Measurements from ENCODE around the gene LRP6. TPM values are rescaled to one million over a fixed set of nuclear protein-coding genes. Genes with fewer than 3 reads are reported as not detected.

The LRP6 gene
- total and polyA plus RNA-seq, 2 experiments from 2014 or later = 29.1 to 73.8 TPM

DNA sequence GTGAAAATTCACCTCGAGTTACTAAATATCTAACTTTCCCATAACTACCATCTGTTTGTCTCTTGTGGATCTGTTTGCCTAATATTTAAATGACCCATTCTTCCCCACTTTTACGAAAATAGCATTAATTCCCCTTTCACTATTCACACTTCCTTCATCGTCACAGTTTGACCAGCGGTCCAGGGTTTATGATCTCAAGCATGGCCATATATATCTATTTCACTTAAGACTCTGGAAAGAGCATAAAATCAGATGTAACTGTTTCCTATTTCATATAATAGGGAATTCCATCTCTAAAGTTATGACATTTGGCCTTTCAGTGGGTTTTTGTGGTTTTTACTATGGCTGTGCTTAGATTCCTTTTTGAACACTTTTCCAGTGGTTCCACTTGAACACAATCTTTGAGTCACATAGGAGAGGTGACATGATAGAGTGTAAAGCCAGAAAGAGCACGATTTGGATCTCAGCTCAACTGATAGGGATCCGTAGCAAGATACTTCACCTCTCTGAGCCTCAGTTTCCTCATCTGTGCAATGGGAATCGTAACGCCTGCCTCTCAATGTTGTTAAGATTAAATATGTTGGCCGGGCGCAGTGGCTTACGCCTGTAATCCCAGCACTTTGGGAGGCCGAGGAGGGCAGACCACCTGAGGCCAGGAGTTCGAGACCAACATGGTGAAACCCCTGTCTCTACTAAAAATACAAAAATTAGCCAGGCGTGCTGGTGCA lies 196.9 kb downstream of the LRP6 start:
- Histone ChIP-seq H3K79me2 (replicated peaks; ENCODE audit: insufficient read depth) (no peaks in the 10 kb centered on the region), H3K27ac (ENCODE audit: low read depth) (no peak overlapping the region), H4K20me1 (replicated peaks; ENCODE audit: insufficient read depth) (no peaks in the 10 kb centered on the region), H3K4me2 (no peak overlapping the region), H3F3A (replicated peaks; ENCODE audit: low read depth) (no peaks in the 10 kb centered on the region), H3K36me3 (ENCODE audit: insufficient read depth) (no peaks in the 10 kb centered on the region), H3K4me1 (ENCODE audit: insufficient read depth) (peaks cover 6% of the 10 kb centered on the region), H3K9me2 (ENCODE audit: insufficient read depth) (no peaks in the 10 kb centered on the region), H2AFZ (no peak overlapping the region), H3K27me3 (ENCODE audit: insufficient read depth) (no peaks in the 10 kb centered on the region), H3K4me3 (no peak overlapping the region)
- H3K36me3 Mint-ChIP-seq (ENCODE audit: low read depth) = no peaks in the 10 kb centered on the region
- no peak overlapping the region for H3K4me3 Mint-ChIP-seq
- TF ChIP-seq, protein P1, sequence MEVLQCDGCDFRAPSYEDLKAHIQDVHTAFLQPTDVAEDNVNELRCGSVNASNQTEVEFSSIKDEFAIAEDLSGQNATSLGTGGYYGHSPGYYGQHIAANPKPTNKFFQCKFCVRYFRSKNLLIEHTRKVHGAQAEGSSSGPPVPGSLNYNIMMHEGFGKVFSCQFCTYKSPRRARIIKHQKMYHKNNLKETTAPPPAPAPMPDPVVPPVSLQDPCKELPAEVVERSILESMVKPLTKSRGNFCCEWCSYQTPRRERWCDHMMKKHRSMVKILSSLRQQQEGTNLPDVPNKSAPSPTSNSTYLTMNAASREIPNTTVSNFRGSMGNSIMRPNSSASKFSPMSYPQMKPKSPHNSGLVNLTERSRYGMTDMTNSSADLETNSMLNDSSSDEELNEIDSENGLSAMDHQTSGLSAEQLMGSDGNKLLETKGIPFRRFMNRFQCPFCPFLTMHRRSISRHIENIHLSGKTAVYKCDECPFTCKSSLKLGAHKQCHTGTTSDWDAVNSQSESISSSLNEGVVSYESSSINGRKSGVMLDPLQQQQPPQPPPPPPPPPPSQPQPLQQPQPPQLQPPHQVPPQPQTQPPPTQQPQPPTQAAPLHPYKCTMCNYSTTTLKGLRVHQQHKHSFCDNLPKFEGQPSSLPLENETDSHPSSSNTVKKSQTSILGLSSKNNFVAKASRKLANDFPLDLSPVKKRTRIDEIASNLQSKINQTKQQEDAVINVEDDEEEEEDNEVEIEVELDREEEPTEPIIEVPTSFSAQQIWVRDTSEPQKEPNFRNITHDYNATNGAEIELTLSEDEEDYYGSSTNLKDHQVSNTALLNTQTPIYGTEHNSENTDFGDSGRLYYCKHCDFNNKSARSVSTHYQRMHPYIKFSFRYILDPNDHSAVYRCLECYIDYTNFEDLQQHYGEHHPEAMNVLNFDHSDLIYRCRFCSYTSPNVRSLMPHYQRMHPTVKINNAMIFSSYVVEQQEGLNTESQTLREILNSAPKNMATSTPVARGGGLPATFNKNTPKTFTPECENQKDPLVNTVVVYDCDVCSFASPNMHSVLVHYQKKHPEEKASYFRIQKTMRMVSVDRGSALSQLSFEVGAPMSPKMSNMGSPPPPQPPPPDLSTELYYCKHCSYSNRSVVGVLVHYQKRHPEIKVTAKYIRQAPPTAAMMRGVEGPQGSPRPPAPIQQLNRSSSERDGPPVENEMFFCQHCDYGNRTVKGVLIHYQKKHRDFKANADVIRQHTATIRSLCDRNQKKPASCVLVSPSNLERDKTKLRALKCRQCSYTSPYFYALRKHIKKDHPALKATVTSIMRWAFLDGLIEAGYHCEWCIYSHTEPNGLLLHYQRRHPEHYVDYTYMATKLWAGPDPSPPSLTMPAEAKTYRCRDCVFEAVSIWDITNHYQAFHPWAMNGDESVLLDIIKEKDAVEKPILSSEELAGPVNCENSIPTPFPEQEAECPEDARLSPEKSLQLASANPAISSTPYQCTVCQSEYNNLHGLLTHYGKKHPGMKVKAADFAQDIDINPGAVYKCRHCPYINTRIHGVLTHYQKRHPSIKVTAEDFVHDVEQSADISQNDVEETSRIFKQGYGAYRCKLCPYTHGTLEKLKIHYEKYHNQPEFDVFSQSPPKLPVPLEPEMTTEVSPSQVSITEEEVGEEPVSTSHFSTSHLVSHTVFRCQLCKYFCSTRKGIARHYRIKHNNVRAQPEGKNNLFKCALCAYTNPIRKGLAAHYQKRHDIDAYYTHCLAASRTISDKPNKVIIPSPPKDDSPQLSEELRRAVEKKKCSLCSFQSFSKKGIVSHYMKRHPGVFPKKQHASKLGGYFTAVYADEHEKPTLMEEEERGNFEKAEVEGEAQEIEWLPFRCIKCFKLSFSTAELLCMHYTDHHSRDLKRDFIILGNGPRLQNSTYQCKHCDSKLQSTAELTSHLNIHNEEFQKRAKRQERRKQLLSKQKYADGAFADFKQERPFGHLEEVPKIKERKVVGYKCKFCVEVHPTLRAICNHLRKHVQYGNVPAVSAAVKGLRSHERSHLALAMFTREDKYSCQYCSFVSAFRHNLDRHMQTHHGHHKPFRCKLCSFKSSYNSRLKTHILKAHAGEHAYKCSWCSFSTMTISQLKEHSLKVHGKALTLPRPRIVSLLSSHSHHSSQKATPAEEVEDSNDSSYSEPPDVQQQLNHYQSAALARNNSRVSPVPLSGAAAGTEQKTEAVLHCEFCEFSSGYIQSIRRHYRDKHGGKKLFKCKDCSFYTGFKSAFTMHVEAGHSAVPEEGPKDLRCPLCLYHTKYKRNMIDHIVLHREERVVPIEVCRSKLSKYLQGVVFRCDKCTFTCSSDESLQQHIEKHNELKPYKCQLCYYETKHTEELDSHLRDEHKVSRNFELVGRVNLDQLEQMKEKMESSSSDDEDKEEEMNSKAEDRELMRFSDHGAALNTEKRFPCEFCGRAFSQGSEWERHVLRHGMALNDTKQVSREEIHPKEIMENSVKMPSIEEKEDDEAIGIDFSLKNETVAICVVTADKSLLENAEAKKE (CRISPR knock-in tag; IDR thresholded peaks at IDR 0.05) = no peak
- TF ChIP-seq, protein P2, sequence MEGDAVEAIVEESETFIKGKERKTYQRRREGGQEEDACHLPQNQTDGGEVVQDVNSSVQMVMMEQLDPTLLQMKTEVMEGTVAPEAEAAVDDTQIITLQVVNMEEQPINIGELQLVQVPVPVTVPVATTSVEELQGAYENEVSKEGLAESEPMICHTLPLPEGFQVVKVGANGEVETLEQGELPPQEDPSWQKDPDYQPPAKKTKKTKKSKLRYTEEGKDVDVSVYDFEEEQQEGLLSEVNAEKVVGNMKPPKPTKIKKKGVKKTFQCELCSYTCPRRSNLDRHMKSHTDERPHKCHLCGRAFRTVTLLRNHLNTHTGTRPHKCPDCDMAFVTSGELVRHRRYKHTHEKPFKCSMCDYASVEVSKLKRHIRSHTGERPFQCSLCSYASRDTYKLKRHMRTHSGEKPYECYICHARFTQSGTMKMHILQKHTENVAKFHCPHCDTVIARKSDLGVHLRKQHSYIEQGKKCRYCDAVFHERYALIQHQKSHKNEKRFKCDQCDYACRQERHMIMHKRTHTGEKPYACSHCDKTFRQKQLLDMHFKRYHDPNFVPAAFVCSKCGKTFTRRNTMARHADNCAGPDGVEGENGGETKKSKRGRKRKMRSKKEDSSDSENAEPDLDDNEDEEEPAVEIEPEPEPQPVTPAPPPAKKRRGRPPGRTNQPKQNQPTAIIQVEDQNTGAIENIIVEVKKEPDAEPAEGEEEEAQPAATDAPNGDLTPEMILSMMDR (conservative IDR thresholded peaks at IDR 0.05; ENCODE audit: low read depth in 2 of 2) = no peak
- TF ChIP-seq EZH2 (IDR thresholded peaks at IDR 0.05; ENCODE audit: low read depth, unreplicated experiment) (no peak), ZNF114 (CRISPR knock-in tag; IDR thresholded peaks at IDR 0.05) (no peak), JUNB (IDR thresholded peaks at IDR 0.05; ENCODE audit: unreplicated experiment) (no peak), NANOG (IDR thresholded peaks at IDR 0.05; ENCODE audit: borderline replicate concordance) (no peak), EZH2phosphoT487 (IDR thresholded peaks at IDR 0.05; ENCODE audit: unreplicated experiment) (no peak), STAT1 (IDR thresholded peaks at IDR 0.05; ENCODE audit: unreplicated experiment) (no peak), POLR2AphosphoS5 (IDR thresholded peaks at IDR 0.05; ENCODE audit: low read depth) (no peak), ZNF331 (CRISPR knock-in tag; IDR thresholded peaks at IDR 0.05; ENCODE audit: low read depth) (no peak), CREB1 (CRISPR knock-in tag; IDR thresholded peaks at IDR 0.05; ENCODE audit: low read depth) (no peak)
- TF ChIP-seq, protein P3, sequence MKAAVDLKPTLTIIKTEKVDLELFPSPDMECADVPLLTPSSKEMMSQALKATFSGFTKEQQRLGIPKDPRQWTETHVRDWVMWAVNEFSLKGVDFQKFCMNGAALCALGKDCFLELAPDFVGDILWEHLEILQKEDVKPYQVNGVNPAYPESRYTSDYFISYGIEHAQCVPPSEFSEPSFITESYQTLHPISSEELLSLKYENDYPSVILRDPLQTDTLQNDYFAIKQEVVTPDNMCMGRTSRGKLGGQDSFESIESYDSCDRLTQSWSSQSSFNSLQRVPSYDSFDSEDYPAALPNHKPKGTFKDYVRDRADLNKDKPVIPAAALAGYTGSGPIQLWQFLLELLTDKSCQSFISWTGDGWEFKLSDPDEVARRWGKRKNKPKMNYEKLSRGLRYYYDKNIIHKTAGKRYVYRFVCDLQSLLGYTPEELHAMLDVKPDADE (IDR thresholded peaks at IDR 0.05) = no peak
- TF ChIP-seq, protein P4, sequence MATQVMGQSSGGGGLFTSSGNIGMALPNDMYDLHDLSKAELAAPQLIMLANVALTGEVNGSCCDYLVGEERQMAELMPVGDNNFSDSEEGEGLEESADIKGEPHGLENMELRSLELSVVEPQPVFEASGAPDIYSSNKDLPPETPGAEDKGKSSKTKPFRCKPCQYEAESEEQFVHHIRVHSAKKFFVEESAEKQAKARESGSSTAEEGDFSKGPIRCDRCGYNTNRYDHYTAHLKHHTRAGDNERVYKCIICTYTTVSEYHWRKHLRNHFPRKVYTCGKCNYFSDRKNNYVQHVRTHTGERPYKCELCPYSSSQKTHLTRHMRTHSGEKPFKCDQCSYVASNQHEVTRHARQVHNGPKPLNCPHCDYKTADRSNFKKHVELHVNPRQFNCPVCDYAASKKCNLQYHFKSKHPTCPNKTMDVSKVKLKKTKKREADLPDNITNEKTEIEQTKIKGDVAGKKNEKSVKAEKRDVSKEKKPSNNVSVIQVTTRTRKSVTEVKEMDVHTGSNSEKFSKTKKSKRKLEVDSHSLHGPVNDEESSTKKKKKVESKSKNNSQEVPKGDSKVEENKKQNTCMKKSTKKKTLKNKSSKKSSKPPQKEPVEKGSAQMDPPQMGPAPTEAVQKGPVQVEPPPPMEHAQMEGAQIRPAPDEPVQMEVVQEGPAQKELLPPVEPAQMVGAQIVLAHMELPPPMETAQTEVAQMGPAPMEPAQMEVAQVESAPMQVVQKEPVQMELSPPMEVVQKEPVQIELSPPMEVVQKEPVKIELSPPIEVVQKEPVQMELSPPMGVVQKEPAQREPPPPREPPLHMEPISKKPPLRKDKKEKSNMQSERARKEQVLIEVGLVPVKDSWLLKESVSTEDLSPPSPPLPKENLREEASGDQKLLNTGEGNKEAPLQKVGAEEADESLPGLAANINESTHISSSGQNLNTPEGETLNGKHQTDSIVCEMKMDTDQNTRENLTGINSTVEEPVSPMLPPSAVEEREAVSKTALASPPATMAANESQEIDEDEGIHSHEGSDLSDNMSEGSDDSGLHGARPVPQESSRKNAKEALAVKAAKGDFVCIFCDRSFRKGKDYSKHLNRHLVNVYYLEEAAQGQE (IDR thresholded peaks at IDR 0.05; ENCODE audit: unreplicated experiment) = no peak
- ATAC-seq = no peak
- H3K4me1 Mint-ChIP-seq = peaks cover 24% of the 10 kb centered on the region
- no peak overlapping the region for H3K27ac Mint-ChIP-seq
- no peaks in the 10 kb centered on the region for H3K9me3 Mint-ChIP-seq
- peaks cover 7% of the 10 kb centered on the region for H3K27me3 Mint-ChIP-seq (ENCODE audit: insufficient read depth, low read depth, poor library complexity)
- no peak for DNase-seq (ENCODE audit: low spot score)
